Neuronal stem cell (in vitro differentiated cells): ENCODE data around the gene NPTN.

Experiments used
- DNase-seq: peaks from one replicate; pipeline ENCODE4 v3.0.0-alpha.2; 2013; ENCODE audit warnings: low spot score
- H2AFZ ChIP-seq: one replicate; pipeline ENCODE4 v1.6.1; 2013; ENCODE audit warnings: mild to moderate bottlenecking, low read length, inconsistent platforms
- H2AK5ac ChIP-seq: 2 replicates; pipeline ENCODE4 v1.6.1; 2013; ENCODE audit warnings: low read depth, mild to moderate bottlenecking, inconsistent platforms, low read length, moderate library complexity, mixed read lengths
- H2BK120ac ChIP-seq: 2 replicates; pipeline ENCODE4 v1.6.1; 2013; ENCODE audit warnings: low read depth, mild to moderate bottlenecking, inconsistent platforms, low read length, moderate library complexity, mixed read lengths
- H2BK12ac ChIP-seq: one replicate; pipeline ENCODE4 v1.6.1; 2013; ENCODE audit warnings: low read length, inconsistent platforms
- H2BK15ac ChIP-seq: 2 replicates; pipeline ENCODE4 v1.6.1; 2013; ENCODE audit warnings: mild to moderate bottlenecking, low read length, inconsistent platforms, mixed read lengths
- H2BK5ac ChIP-seq: one replicate; pipeline ENCODE4 v1.6.1; 2013; ENCODE audit warnings: inconsistent platforms, mild to moderate bottlenecking, low read length, moderate library complexity
- H3K14ac ChIP-seq: one replicate; pipeline ENCODE4 v1.6.1; 2013; ENCODE audit warnings: low read length, inconsistent platforms
- H3K18ac ChIP-seq: 2 replicates; pipeline ENCODE4 v1.6.1; 2013; ENCODE audit warnings: low read length, inconsistent platforms
- H3K23ac ChIP-seq: 2 replicates; pipeline ENCODE4 v1.6.1; 2013; ENCODE audit warnings: low read depth, mild to moderate bottlenecking, mixed read lengths, low read length, inconsistent platforms; ENCODE audit not compliant: poor library complexity
- H3K27ac ChIP-seq: replicated peaks from 3 replicates; pipeline ENCODE4 v1.5.1; 2013; ENCODE audit warnings: low read length, inconsistent platforms
- H3K27me3 ChIP-seq, 3 experiments: 2 replicates each; pipeline ENCODE4 v1.6.1; 2013; ENCODE audit warnings: low read length in 3 of 3, mild to moderate bottlenecking in 2 of 3, inconsistent platforms in 1 of 3, low read depth in 1 of 3, mixed read lengths in 1 of 3, moderate library complexity in 1 of 3; ENCODE audit not compliant: control insufficient read depth in 3 of 3, insufficient read depth in 3 of 3
- H3K36me3 ChIP-seq, 2 donors: replicated peaks in 1 of 2; 2 replicates each; pipeline ENCODE4 v1.6.1; 2013; ENCODE audit warnings: low read length in 2 of 2; ENCODE audit not compliant: control insufficient read depth in 2 of 2, insufficient read depth in 2 of 2
- H3K4ac ChIP-seq: 2 replicates; pipeline ENCODE4 v1.6.1; 2013; ENCODE audit warnings: inconsistent platforms, mild to moderate bottlenecking, low read length, moderate library complexity
- H3K4me1 ChIP-seq, 2 donors: 1 replicate in 1 of 2; 2 replicates in 1 of 2; pipeline ENCODE4 v1.6.1; 2013; ENCODE audit warnings: low read length in 2 of 2, low read depth in 1 of 2; ENCODE audit not compliant: control insufficient read depth in 2 of 2, insufficient read depth in 1 of 2
- H3K4me2 ChIP-seq: one replicate; pipeline ENCODE4 v1.6.1; 2013; ENCODE audit warnings: mild to moderate bottlenecking, low read length, inconsistent platforms; ENCODE audit not compliant: insufficient read depth, poor library complexity, severe bottlenecking
- H3K4me3 ChIP-seq, 2 donors: 2 replicates each; pipeline ENCODE4 v1.5.1; 2013; ENCODE audit warnings: low read length in 2 of 2, mild to moderate bottlenecking in 2 of 2, inconsistent platforms in 1 of 2, moderate library complexity in 1 of 2
- H3K79me1 ChIP-seq: one replicate; pipeline ENCODE4 v1.6.1; 2013; ENCODE audit warnings: low read depth, mild to moderate bottlenecking, inconsistent platforms, low read length, moderate library complexity
- H3K9ac ChIP-seq: one replicate; pipeline ENCODE4 v1.6.1; 2013; ENCODE audit warnings: mild to moderate bottlenecking, low read depth, low read length, inconsistent platforms; ENCODE audit not compliant: poor library complexity
- H3K9me3 ChIP-seq, 2 donors: replicated peaks in 1 of 2; 2 replicates each; pipeline versions ENCODE3 to v1.6.1; 2013; ENCODE audit warnings: low read length in 2 of 2, mild to moderate bottlenecking in 2 of 2, inconsistent platforms in 1 of 2, low read depth in 1 of 2, mixed read lengths in 1 of 2, moderate library complexity in 1 of 2; ENCODE audit not compliant: control insufficient read depth in 2 of 2, insufficient read depth in 1 of 2
- H4K8ac ChIP-seq: one replicate; pipeline ENCODE4 v1.6.1; 2013; ENCODE audit warnings: low read depth, mild to moderate bottlenecking, inconsistent platforms, low read length, moderate library complexity
- H4K91ac ChIP-seq: one replicate; pipeline ENCODE4 v1.6.1; 2013; ENCODE audit warnings: low read length, low read depth, mild to moderate bottlenecking, inconsistent platforms; ENCODE audit not compliant: poor library complexity
- WGBS, 2 donors: extraction: QIAGEN DNeasy Blood & Tissue Kit; methylation state at CpG; one replicate each; pipeline ENCODE4 v1.1.7; 2013; ENCODE audit warnings: missing lambda C conversion rate in 2 of 2, mixed read lengths in 1 of 2; ENCODE audit not compliant: insufficient read length in 2 of 2, insufficient replicate concordance in 1 of 2; ENCODE audit errors: extremely low coverage in 2 of 2; 5-methylcytosine and 5-hydroxymethylcytosine counted together

NPTN gene

DNA sequence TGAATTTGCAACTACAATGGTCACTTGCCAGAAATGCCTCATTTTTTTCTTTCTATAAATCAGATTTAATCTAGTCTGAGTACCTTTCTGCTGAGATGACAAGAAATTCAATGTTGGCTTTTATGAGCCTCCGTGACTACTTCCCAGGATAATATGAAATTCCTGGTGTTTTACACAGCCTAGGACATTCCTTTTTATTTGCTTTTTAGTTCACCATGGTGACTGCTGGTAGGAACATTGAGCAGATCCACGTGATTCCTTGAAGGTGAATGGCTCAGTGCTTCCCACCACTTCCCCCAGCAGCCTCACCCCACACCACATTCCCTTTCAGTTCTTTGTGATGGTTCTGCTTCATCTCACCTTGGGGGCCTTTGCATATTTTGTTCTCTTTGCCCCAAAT, 4.3 kb upstream of the NPTN start:
- Histone ChIP-seq H2AFZ (no peak overlapping the region), H3K79me1 (peaks cover 3% of the 10 kb centered on the region), H3K4ac (no peak overlapping the region), H2BK15ac (no peak overlapping the region), H2BK12ac (no peak overlapping the region), H3K4me2 (no peak overlapping the region), H3K27me3 (peaks cover 0 to 4% (median 0%) of the 10 kb centered on the region in 3 experiments), H3K23ac (no peak overlapping the region), H2BK5ac (no peak overlapping the region), H2BK120ac (no peak overlapping the region), H4K91ac (no peak overlapping the region), H3K9ac (no peak overlapping the region), H3K14ac (no peak overlapping the region), H3K18ac (no peak overlapping the region), H3K4me3 (no peak overlapping the region), H4K8ac (no peak overlapping the region), H3K4me1 (peaks cover 0 to 9% of the 10 kb centered on the region in 2 donors), H3K9me3 (peaks cover 0 to 2% of the 10 kb centered on the region in 2 donors), H2AK5ac (no peak overlapping the region), H3K27ac (no peak overlapping the region), H3K36me3 (no peaks in the 10 kb centered on the region)
- WGBS, 2 donors = no CpG with 5 or more reads among the region's 2 CpGs
- no peak for DNase-seq

DNA sequence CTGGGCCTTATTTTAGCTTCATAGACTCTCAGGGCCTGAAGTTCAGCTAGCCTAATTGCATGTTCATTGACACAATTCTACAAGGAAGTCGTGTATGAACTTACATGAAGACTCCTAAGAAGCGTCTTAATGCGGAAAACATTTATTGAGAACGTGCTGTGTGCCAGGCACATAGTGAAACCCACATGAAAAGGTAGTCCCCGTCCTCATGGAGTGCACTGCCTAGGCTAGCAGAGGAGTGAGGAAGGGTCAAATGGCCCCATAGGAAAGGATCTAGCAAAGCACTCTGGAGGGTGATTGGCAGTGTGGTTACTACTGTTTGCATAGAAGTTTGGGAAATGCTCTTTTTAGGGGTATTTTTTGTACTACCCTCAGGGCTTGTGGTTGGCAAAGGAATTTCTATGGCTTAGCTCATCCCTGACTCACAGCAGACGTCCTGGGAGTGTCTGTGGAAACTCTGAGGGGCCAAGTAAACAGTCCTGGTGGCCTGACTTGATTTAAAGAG, 854 bp upstream of the NPTN start:
- Histone ChIP-seq H3K14ac (no peak overlapping the region), H2AFZ (peak overlapping the region; percentile 87), H2BK120ac (no peak overlapping the region), H3K9ac (no peak overlapping the region), H3K9me3 (no peaks in the 10 kb centered on the region), H4K8ac (no peak overlapping the region), H3K18ac (no peak overlapping the region), H2AK5ac (peak overlapping the region; percentile 72), H2BK5ac (no peak overlapping the region), H3K27ac (no peak overlapping the region), H3K36me3 (no peaks in the 10 kb centered on the region), H2BK12ac (no peak overlapping the region), H3K23ac (no peak overlapping the region), H3K4me1 (peaks cover 5 to 25% of the 10 kb centered on the region in 2 donors), H3K4me3 (peak overlapping the region in 1 of 2 donors; percentile 75), H4K91ac (peak overlapping the region; percentile 68), H3K4ac (no peak overlapping the region), H2BK15ac (no peak overlapping the region), H3K4me2 (no peak overlapping the region), H3K79me1 (peaks cover 4% of the 10 kb centered on the region), H3K27me3 (no peaks in the 10 kb centered on the region)
- WGBS, 2 donors = no CpG with 5 or more reads among the region's 6 CpGs
- no peak for DNase-seq

DNA sequence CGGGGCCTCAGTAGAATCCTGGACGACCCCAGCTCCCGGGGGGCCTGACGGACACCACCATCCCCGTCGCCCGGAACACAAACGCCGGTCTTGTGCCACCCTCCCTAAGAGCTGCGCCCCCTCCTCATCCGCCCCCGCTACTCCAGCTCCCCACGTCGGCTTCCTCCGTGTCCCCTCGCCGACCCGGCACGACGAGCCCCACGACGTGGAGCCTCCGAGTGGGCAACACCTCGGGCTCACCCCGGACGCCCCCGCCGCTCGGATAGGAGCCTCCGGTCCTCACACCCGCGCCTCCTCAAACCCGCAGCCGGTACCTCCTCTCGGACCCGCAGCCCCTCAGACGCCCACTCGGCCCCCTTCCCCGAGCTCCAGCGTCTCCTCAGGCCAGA, 525 bp downstream of the NPTN start:
- H3K18ac ChIP-seq = peak overlapping the region; percentile 93
- H4K8ac ChIP-seq = no peak overlapping the region
- H4K91ac ChIP-seq = no peak overlapping the region
- peak overlapping the region; percentile 97 for H3K9ac ChIP-seq
- H2BK120ac ChIP-seq = peak overlapping the region; percentile 12
- peak overlapping the region; percentile 75 to 98 for H3K4me3 ChIP-seq
- DNase-seq = peak; percentile 27
- H2BK12ac ChIP-seq = no peak overlapping the region
- no CpG with 5 or more reads among the region's 40 CpGs for WGBS, 2 donors
- no peak overlapping the region for H3K4ac ChIP-seq
- H3K23ac ChIP-seq = peak overlapping the region; percentile 76
- peak overlapping the region; percentile 92 for H2AK5ac ChIP-seq
- H2AFZ ChIP-seq = peak overlapping the region; percentile 72
- H3K14ac ChIP-seq = no peak overlapping the region
- no peak overlapping the region for H2BK15ac ChIP-seq
- peak overlapping the region; percentile 75 for H3K4me2 ChIP-seq
- no peaks in the 10 kb centered on the region for H3K36me3 ChIP-seq
- peaks cover 5% of the 10 kb centered on the region for H3K79me1 ChIP-seq
- H3K27ac ChIP-seq = no peak overlapping the region
- H3K27me3 ChIP-seq = no peaks in the 10 kb centered on the region
- peak overlapping the region; percentile 79 for H2BK5ac ChIP-seq
- H3K9me3 ChIP-seq = no peaks in the 10 kb centered on the region
- peaks cover 7 to 26% of the 10 kb centered on the region in 2 donors for H3K4me1 ChIP-seq

DNA sequence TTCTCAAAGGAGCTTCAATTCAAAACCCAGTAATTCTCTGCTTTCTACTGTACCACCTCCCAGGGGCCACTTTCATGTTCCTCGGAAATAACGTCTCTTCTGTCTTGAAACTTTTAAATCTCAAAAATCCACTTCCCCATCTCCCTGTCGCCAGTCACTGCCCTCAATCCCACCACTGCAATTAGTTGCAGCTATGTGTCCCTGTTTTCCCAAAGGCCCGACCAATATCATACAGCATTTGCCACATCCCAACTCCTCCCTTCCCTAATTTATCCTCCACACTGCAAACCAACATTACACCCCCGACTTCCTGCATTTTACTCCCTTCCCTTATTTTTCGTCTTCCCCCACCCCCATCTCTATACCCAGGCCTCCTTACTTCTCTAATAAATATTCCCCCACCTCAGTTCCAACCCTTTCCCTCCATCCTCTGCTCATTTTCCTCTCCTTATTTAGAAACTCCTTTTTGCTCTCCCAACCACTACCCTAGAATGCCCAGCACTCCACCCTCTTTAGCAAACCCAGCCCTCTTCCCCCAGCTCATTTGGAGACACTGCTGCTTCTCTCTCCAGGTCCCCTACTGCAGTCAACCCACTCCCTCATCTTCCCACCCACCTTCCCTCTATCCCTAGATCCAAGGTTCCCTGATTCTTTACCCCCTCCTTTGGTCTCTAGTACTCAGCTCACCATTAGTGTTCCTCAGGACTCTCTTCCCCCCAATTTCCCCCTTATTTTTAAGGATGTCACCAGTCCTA, 1.1 kb downstream of the NPTN start:
- Histone ChIP-seq H3K4ac (no peak overlapping the region), H3K23ac (peak overlapping the region; percentile 76), H3K4me3 (peak overlapping the region; percentile 75 to 98), H2BK120ac (peak overlapping the region; percentile 12), H3K9ac (peak overlapping the region; percentile 97), H3K36me3 (no peaks in the 10 kb centered on the region), H3K79me1 (peaks cover 5% of the 10 kb centered on the region), H2AK5ac (peak overlapping the region; percentile 92), H3K18ac (peak overlapping the region; percentile 93), H4K91ac (no peak overlapping the region), H3K14ac (no peak overlapping the region), H4K8ac (no peak overlapping the region), H2AFZ (peak overlapping the region; percentile 72), H3K27ac (no peak overlapping the region), H3K4me1 (peaks cover 7 to 25% of the 10 kb centered on the region in 2 donors), H3K4me2 (peak overlapping the region; percentile 75), H3K27me3 (no peaks in the 10 kb centered on the region), H3K9me3 (no peaks in the 10 kb centered on the region), H2BK15ac (no peak overlapping the region), H2BK5ac (no peak overlapping the region), H2BK12ac (no peak overlapping the region)
- DNase-seq = no peak
- 100% methylated on average over 1 of the region's 6 CpGs; no CpG with 5 or more reads in 1 of the 2 donors for WGBS, 2 donors
